Mammary epithelial cell (primary cell): ENCODE data around the gene SH3RF3.

ENCODE experiments used
- CTCF ChIP-seq, 2 donors: IDR thresholded peaks in 1 of 2; conservative IDR thresholded peaks in 1 of 2; 2 replicates each; pipeline ENCODE4 v1.5.1; 2011 to 2012; ENCODE audit warnings: inconsistent platforms in 2 of 2, low read length in 2 of 2, mild to moderate bottlenecking in 2 of 2, control low read depth in 1 of 2, low read depth in 1 of 2; ENCODE audit not compliant: insufficient read depth in 1 of 2; ENCODE audit errors: extremely low read depth in 1 of 2
- EZH2 ChIP-seq: IDR thresholded peaks from 2 replicates; pipeline ENCODE4 v1.6.1; 2012; ENCODE audit warnings: low read length, inconsistent platforms, borderline replicate concordance

DNA sequence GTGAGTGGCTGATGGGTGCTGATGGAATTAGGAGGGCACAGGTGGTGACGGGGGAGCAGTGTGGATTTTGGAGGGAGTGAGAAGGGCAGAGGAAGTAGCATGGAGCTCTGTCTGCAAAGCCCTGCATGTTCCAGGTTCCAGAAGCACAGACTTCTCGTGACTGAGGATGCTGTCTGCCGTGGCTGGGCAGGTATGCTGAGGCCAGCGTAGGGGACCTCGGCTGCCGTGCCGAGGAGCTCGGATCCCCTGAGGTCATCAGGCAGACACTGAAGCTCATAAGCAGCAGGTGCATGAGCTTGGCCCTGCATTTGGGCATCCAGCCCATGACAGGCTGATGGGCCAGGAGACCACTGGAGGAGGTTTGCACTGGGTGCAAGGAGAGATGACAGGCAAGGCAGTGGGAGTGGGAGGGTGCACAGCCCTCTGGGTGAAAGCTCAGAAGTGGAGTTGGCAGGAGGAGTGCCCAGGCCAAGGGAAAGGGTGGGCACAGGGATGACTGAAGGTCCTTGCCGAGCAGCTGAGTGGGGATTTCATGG lies 215.3 kb downstream of the SH3RF3 start:
- TF ChIP-seq EZH2, result no peak
- no peak for TF ChIP-seq CTCF (conservative IDR thresholded peaks at IDR 0.05 in 1 of 2, IDR thresholded peaks at IDR 0.05 in 1 of 2; ENCODE audit: extremely low read depth in 1 of 2, insufficient read depth in 1 of 2, low read depth in 1 of 2, low read length in 2 of 2)
